ENCODE data around the gene USP24.

Gene USP24

DNA sequence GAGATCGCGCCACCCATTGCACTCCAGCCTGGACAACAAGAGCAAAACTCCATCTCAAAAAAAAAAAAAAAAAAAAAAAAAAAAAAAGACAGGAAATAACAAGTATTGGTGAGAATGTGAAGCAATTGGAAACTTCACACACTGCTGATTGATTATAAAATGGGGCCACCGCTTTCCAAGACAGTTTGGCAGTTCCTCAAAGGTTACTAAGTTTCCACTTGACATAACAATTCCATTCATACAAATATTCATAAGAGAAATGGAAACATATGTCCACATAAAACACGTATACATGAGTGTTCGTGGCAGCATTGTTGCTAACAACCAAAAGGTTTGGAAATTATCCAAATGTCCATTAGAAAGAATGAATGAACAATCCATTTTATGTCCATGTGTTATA lies 26.3 kb downstream of the USP24 start:
- DNase-seq: no peak
- TF ChIP-seq, protein P1, sequence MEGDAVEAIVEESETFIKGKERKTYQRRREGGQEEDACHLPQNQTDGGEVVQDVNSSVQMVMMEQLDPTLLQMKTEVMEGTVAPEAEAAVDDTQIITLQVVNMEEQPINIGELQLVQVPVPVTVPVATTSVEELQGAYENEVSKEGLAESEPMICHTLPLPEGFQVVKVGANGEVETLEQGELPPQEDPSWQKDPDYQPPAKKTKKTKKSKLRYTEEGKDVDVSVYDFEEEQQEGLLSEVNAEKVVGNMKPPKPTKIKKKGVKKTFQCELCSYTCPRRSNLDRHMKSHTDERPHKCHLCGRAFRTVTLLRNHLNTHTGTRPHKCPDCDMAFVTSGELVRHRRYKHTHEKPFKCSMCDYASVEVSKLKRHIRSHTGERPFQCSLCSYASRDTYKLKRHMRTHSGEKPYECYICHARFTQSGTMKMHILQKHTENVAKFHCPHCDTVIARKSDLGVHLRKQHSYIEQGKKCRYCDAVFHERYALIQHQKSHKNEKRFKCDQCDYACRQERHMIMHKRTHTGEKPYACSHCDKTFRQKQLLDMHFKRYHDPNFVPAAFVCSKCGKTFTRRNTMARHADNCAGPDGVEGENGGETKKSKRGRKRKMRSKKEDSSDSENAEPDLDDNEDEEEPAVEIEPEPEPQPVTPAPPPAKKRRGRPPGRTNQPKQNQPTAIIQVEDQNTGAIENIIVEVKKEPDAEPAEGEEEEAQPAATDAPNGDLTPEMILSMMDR (IDR thresholded peaks at IDR 0.05; ENCODE audit: low read depth, low read length, missing control alignments): no peak
- Histone ChIP-seq H3K27ac (no peak overlapping the region), H3K27me3 (replicated peaks) (no peaks in the 10 kb centered on the region), H3K36me3 (replicated peaks) (no peaks in the 10 kb centered on the region), H3K4me3 (ENCODE audit: low read depth, low read length) (no peak overlapping the region)
- in situ Hi-C loops (cut with HindIII; ENCODE audit: low pct_ligation_motif_present, low sequenced_read_pairs): no loop called here

GRCh38 chr1:55185832-55186231 lies 29.3 kb downstream of the USP24 start:
- no peak for DNase-seq
- Histone ChIP-seq H3K27me3 (replicated peaks) (no peaks in the 10 kb centered on the region), H3K4me3 (ENCODE audit: low read depth, low read length) (no peak overlapping the region), H3K27ac (no peak overlapping the region), H3K36me3 (replicated peaks) (no peaks in the 10 kb centered on the region)
- TF ChIP-seq, protein P1 (IDR thresholded peaks at IDR 0.05; ENCODE audit: low read depth, low read length, missing control alignments): no peak
- in situ Hi-C loops (cut with HindIII; ENCODE audit: low pct_ligation_motif_present, low sequenced_read_pairs): no loop called here

DNA sequence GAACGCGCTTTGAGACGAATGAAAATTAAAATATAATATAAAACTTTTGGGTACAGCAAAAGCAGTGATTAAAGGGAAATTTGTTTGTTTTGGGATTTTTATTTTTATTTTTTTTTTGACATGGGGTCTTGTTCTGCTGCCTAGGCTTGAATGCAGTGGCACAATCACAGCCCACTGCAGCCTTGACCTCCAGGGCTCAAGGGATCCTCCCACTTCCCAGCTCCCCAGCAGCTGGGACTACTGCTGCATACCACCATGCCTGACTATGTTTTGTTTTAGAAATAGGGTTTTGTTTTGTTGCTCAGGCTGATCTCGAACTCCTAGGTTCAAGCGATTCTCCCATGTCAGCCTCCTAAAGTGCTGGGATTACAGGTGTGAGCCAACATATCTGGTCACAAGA lies 30.3 kb downstream of the USP24 start:
- Histone ChIP-seq H3K4me3 (ENCODE audit: low read depth, low read length) (no peak overlapping the region), H3K27ac (no peak overlapping the region), H3K36me3 (replicated peaks) (no peaks in the 10 kb centered on the region), H3K27me3 (replicated peaks) (no peaks in the 10 kb centered on the region)
- TF ChIP-seq, protein P1 (IDR thresholded peaks at IDR 0.05; ENCODE audit: low read depth, low read length, missing control alignments): no peak
- in situ Hi-C loops (cut with HindIII; ENCODE audit: low pct_ligation_motif_present, low sequenced_read_pairs): no loop called here
- DNase-seq: no peak

DNA sequence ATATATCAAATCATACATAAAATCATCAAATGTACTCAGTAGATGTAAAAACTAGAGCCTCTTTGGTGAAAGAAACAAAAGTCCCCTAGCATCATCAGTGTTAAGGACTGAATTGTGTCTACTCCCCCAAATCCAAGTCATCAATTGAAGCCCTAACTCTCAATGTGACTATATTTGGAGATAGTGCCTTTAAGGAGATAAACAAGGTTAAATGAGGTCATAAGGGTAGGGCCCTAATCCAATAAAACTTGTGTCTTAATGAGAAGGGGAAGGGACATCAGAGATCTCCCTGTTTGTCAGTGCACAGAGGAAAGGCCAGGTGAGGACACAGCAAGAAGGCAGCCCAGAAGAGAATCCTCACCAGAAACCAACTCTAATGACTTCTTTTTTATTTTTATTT lies 33.5 kb downstream of the USP24 start:
- in situ Hi-C loops (cut with HindIII; ENCODE audit: low pct_ligation_motif_present, low sequenced_read_pairs): no loop called here

GRCh38 chr1:55180075-55180670 lies 35.0 kb downstream of the USP24 start:
- TF ChIP-seq, protein P1 (IDR thresholded peaks at IDR 0.05; ENCODE audit: low read depth, low read length, missing control alignments): no peak
- Histone ChIP-seq H3K27ac (no peak overlapping the region), H3K27me3 (replicated peaks) (no peaks in the 10 kb centered on the region), H3K4me3 (ENCODE audit: low read depth, low read length) (no peak overlapping the region), H3K36me3 (replicated peaks) (no peaks in the 10 kb centered on the region)
- in situ Hi-C loops (cut with HindIII; ENCODE audit: low pct_ligation_motif_present, low sequenced_read_pairs): no loop called here
- DNase-seq: no peak

More for the DNA sequence above, 33.5 kb downstream of the USP24 start:
- TF ChIP-seq, protein P1 (IDR thresholded peaks at IDR 0.05; ENCODE audit: low read depth, low read length, missing control alignments): no peak
- Histone ChIP-seq H3K36me3 (replicated peaks) (no peaks in the 10 kb centered on the region), H3K27me3 (replicated peaks) (no peaks in the 10 kb centered on the region), H3K27ac (no peak overlapping the region), H3K4me3 (ENCODE audit: low read depth, low read length) (no peak overlapping the region)
- no peak for DNase-seq

Measured in brain microvascular endothelial cell (primary cell).